ENCODE results near the gene AICDA.
"Not testable (repeated sequence)": the region's sequence is repeated elsewhere in the genome, so short reads cannot be mapped to it uniquely, and the experiment has no call there.

GRCh38 chr12:8613881-8614280, 1.2 kb upstream of the AICDA start:
- not testable (repeated sequence) for TF ChIP-seq CTCF (IDR thresholded peaks at IDR 0.05; ENCODE audit: insufficient read depth, low read length, poor library complexity, severe bottlenecking); EZH2phosphoT487 (conservative IDR thresholded peaks at IDR 0.05; ENCODE audit: low read length)

Measured in SU-DHL-6 (cell line).